Stimulated activated CD4-positive, alpha-beta T cell treated with anti-CD3 and anti-CD28 coated beads, Interleukin-1b, Interleukin-23, amount 100 ng/mL, for 24 hours (primary cell): ENCODE measurements around the gene POLR3GL.

Source experiments
- DNase-seq, 4 experiments: peaks; one replicate each; pipeline ENCODE4 v3.0.0-alpha.2; 2020; ENCODE audit warnings: low read depth in 4 of 4, low spot score in 1 of 4

Gene POLR3GL

GRCh38 chr1:145947551-145947950 is 16.9 kb upstream of the POLR3GL start:
- DNase-seq = no peak

GRCh38 chr1:145949219-145949618 is 15.3 kb upstream of the POLR3GL start:
- DNase-seq = no peak

- DNase-seq = no peak
Measured at GRCh38 chr1:145951526-145951925, 13.0 kb upstream of the POLR3GL start.

DNA sequence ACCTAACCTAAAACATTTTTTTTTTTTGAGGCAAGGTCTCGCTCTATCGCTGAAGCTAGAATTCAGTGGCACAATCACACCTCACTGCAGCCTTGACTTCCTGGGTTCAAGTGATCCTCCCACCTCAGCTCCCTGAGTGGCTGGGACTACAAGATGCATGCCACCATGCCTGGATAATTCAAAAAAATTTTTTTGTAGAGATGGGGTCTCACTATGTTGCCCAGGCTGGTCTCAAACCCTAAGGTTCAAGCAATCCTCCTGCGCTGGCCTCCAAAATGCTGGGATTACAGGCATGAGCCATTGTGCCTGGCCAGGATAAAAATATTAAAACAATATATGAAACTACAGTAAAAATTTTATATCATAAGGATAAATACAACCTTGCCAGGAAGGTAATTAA is 11.6 kb upstream of the POLR3GL start:
- no peak for DNase-seq

GRCh38 chr1:145953861-145954260 is 10.6 kb upstream of the POLR3GL start:
- no peak for DNase-seq

- no peak for DNase-seq
Measured at GRCh38 chr1:145955436-145955835, 9.1 kb upstream of the POLR3GL start.

- DNase-seq = no peak
Measured at GRCh38 chr1:145956361-145956760, 8.1 kb upstream of the POLR3GL start.

DNA sequence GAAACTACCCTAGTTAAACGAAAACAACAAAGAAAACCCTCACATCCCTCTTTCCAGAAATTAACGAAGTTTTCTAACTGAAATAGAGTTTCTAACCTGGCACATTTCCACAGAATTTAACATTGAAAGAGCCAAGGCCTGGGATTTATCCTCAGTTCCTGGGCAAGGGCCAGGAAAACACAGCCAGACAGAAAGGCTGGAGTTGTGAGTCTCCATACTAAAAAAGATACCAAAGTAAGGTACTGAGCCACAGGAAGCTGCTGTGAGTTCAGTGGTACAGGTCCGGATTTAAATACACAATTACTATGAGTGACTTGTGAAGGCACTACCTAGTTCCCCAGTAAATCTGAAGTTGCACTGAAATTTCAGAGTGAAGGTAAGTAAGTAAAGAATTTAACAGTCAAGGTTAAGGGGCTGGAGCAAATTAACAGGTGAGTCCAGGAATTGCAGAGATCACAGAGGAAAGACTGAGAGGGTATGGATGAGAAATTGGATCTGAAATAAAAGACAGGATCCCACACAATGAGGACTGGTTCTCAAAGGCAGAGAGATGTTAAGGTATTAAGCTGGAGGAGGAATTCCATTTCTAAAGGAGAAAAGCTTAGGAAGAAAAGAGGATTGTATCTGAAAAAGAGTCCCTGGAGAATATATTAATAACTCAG is 7.6 kb upstream of the POLR3GL start:
- DNase-seq = no peak

- peak; percentile 86 to 94 (median 89) for DNase-seq
Measured at GRCh38 chr1:145957443-145958319, 6.8 kb upstream of the POLR3GL start, which contains the start of gene LIX1L. LIX1L (minus strand) TSS chr1:145958017; CDS start chr1:145957927, 90 bp downstream.

- DNase-seq = no peak
Measured at GRCh38 chr1:145958734-145959133, 5.8 kb upstream of the POLR3GL start.

GRCh38 chr1:145959333-145959732 is 5.2 kb upstream of the POLR3GL start:
- no peak for DNase-seq

GRCh38 chr1:145959957-145960467 is 4.5 kb upstream of the POLR3GL start:
- DNase-seq = no peak

- DNase-seq = no peak
Measured at GRCh38 chr1:145960468-145961108, 3.9 kb upstream of the POLR3GL start.

GRCh38 chr1:145961109-145961424 is 3.4 kb upstream of the POLR3GL start:
- DNase-seq = no peak

GRCh38 chr1:145961425-145962156 is 2.9 kb upstream of the POLR3GL start:
- peak in 1 of 4 experiments; percentile 57 for DNase-seq

GRCh38 chr1:145962157-145963102 is 2.1 kb upstream of the POLR3GL start:
- no peak for DNase-seq

DNA sequence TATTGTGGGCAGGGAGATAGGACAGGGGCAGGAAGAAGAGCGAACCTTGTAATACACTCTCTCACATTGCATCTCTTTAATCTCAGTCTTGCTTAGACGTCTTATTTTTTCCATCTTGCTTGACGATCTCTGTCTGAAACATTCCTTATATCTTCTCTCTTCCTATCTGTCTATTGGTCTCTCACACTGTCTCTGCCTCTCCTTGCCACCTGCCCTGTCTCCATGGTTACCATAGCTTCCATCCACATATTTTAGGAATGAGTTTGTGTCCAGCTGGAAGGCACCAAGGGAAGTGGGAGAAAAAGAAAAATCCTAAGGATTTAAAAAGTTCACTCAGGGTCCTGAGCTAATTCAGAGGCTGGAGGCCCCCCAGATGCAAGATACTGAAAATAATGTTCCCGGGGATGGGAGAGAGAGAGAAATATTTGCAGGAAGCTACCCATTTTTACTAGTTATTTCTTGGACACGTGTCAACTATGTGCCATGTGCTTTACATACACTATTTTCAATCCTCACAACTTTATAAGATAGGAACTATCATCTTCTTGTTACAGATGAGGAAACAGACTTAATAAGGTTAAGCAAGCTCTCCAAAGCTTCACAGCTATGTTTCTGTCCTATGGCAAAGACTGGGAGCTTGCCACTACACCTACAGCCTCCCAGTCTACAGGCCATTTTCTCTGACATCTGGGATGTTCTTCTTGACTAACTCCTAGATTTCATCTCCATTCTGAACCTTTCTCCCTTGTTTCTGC is 1.0 kb upstream of the POLR3GL start:
- no peak for DNase-seq

GRCh38 chr1:145965119-145965744 is 742 bp downstream of the POLR3GL start:
- DNase-seq = no peak

- no peak for DNase-seq
Measured at GRCh38 chr1:145967288-145967687, 2.8 kb downstream of the POLR3GL start.
